HG03097 (cell line): Measurements from ENCODE around the gene RHEBL1.

ENCODE experiments used
- ATAC-seq: cut with Tn5 transposase; IDR thresholded peaks from one replicate; pipeline ENCODE4 v1.9.1; 2021; ENCODE audit not compliant: unreplicated experiment, low FRiP score

RHEBL1 gene

DNA sequence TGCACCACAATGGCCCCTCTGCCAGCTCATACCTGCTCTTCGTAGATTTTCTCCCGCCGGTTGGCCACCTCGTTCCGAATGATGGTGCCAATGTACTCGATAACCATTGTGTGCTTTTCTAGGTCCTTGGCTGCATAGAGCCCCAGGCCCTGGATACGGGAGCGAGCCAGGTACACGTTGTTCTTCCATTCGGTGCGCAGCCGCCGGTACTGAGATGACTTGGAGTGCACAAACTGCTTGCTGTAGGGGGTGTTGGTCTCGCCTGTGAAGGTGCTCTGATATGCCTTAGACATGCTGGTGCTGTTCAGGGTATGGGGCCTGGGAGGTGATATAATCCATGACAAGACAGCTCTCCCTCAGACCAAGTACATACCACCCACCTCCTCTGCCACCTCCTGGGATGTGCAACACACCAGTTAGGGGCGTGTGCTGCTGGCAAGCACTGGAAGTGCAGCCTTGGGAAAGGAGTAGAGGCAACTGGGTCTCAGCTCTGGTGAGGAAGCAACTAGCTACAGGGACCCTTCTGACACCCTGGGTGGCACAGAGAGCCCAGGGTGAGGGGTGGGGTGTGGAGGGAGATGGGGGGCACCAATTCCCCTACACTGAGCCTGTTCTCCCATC is 47.1 kb downstream of the RHEBL1 start:
- ATAC-seq, result no peak

DNA sequence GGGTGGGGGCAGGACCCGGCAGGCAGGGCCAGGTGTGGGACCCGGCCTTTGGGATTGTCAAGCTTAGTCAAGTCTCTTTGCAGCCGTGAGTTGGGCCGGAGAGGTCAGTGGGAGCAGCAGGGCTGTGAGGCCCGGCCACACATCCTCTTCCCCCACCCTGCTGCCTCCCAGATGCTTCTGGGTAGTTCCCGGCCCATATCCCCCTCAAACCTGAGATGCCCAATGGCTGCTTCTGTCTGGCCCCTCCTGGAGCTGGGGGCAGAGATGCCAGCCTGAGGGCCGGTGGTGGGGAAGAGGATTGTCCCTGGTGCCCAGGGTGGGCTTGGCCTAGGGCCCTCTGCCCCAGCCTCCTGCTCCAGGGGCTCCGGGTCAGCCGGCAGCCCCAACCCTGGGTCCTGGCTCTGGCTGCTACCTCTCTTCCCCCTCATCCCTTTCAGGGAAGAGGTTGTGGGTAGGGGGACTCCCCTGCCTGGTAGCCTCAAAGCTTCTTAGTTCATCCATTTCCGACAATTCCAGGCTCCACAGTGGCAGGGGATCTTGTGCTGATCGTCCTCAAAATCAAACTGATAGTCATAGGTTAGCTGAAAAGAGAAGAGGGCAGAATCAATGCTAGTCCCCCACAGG is 48.4 kb downstream of the RHEBL1 start:
- no peak for ATAC-seq

DNA sequence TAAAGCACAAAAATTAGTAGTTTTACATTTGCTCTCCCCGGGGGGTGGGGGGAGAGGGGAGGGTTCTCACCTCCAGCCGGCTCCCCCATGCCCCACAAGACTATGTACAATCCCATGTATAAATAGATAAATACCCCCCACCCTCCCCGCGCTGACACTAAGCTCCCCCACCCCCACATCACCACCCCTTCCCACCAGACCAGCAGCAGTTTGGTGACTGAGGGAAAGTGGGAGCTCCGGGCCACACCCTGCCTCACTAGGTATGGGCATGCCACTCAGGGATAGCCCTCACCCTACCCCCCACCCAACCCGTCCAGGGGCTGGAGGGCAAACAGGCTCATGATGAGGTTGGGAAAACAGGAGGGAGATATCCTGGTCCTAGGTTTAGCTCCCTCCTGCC is 49.3 kb downstream of the RHEBL1 start:
- ATAC-seq, result no peak

DNA sequence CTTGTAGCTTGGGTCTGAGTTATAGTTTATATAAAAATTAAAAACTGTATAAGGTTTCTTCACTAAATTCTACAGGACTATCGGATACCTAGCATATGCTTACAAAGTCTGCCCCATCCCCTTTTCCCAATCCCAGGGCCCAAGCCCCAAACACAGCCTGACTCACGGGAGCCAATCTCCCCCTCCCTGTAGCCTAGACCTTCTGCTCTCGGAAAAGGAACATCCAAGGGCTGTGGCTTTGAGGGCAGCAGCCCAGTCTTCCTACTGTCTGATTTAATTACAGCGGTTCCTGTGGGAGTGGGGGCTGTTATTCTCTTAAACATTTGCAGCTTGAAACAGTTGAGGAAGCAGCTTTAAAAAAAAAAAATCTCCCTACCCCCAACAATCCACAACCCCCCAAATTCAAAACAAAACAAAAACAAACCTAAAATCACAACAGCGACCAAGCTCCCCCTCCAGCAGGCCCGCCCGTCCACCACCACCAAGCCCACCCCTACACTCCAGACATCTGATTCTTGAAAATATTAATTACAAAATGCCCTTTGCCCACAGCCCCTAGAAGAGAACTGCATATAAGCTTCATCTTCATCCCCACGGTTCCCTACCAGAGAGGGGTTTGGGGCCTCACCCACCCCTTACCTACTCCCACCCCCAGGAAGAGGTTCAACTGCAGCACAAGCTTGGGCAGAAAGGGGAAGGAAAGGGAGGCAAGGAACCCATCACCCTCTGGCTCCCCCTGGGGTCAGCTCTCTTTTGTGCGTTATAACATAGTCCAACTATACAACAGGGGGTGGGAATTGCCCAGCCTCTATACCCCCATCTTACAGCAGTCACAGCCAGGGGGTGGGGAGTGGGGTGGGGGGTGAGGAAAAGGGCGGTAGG is 50.1 kb downstream of the RHEBL1 start:
- ATAC-seq, result no peak

DNA sequence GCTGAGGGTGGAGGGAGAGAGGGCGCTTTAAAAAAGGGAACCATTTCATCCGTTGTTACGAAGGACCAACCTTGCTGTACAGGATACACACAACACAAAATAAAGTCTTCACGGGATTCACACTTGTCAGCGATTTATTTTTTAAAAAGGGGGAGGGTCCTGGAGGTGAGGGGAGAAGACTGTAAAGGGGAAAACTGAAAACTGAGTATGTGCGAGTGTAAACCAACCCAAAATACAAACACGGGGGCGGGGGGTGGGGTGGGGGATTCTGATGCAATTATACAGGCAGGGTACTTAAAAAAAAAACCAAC is 50.7 kb downstream of the RHEBL1 start:
- ATAC-seq, result no peak

DNA sequence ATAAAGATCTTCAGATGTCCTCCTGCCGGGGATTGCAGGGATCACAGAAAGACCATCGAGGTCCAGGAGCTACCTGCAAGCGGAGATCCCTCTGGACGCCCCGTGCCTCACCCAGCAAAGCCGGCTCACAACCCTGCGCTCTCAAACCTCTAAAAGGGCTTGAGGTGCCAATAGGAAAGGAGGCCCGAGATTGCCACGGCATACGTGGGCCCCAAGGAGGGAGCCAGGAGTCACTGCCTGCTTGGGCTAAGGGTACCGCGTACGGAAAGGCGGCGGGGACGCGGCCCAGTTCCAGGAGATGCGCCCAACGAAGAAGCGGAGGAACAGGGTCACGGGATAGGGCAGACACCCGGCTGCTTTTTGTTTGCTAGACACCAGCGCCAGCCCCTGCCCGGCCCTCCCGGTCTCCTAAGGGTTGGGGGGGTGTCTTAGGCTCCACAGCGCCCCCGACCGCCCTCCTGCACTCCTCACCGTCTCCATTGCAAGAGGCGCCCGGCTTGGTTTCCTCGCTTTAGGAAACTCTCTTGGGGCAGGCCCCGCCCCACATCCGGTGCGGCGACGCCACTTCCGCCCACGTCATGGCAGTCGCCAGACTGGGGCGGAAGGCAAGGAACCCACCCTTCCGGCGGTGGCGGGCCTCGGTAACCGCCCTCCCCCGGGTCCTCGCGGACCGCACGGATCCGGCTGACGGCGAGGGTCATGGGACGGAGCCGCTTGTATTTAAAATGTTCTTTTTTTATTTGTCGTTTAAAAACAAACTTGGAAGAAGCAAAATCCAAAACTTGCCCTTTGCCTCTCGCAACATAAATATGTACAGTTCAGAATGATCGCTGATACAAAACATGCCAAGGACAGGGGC is 51.3 kb downstream of the RHEBL1 start, which contains the start of gene PRKAG1:
PRKAG1 (minus strand) TSS at position 516 of the 859 bp plus-strand sequence; CDS start at position 480, 36 bp downstream.
- ATAC-seq, result peak; percentile 82

DNA sequence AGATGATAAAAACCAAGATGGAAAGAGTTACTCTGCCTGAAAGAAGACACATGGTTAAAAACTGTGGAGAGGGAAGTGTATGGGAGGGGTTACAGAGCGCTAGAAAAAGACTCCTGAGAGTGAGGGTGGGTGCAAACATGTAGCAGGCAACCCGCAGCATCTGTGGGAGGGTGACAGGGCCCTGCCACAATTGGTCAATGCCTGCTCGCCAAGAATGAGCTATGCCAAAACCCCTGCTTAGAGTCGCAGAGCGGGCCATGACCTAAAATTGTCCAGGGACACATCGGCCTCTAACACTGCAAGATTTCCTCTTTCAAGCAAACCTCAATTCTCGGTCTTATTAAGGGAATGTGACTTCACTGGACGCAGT is 51.9 kb downstream of the RHEBL1 start:
- ATAC-seq, result peak; percentile 10

DNA sequence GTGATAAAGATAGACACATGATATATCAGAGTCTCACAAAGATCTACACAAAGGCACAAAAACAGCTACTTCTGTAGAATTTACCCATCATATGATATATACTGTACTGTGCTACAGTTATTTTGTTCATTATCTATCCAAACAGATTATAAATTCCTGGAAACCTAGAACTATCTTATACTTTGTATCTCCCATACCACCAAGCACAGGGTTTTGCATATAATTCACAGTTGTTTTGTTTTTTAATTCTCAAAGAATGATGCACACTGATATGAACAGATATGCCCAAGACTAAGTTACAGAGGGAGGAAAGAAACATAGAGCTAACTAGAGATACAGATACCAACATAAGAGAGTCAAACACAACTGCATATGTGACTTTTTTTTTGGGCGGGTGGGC is 54.6 kb downstream of the RHEBL1 start:
- no peak for ATAC-seq
